ENCODE measurements around the gene EFHB.

Gene EFHB

GRCh38 chr3:19946832-19947548 lies 13.0 kb upstream of the EFHB start, which contains the start of gene RAB5A:
Gene RAB5A, plus strand, starts transcription at chr3:19947097. Its CDS starts 3,802 bp downstream, at chr3:19950899.
- in situ Hi-C loops (cut with HindIII; ENCODE audit: low sequenced_read_pairs): no loop called here
- no peak for TF ChIP-seq CTCF (IDR thresholded peaks at IDR 0.05; ENCODE audit: low read depth, low read length, missing control alignments)
- peak; percentile 95 for DNase-seq (ENCODE audit: low read depth)
- peak within 1 kb of the TSS; percentile 91 for H3K4me3 ChIP-seq (ENCODE audit: low read depth, low read length)

- DNase-seq (ENCODE audit: low read depth): no peak
- no peak for TF ChIP-seq CTCF (IDR thresholded peaks at IDR 0.05; ENCODE audit: low read depth, low read length, missing control alignments)
- in situ Hi-C loops (cut with HindIII; ENCODE audit: low sequenced_read_pairs): no loop called here
- H3K4me3 ChIP-seq (ENCODE audit: low read depth, low read length): peak overlapping the region; percentile 91
Measured at GRCh38 chr3:19945969-19946831, 12.2 kb upstream of the EFHB start.

GRCh38 chr3:19945534-19945933 lies 11.5 kb upstream of the EFHB start:
- no peak for TF ChIP-seq CTCF (IDR thresholded peaks at IDR 0.05; ENCODE audit: low read depth, low read length, missing control alignments)
- in situ Hi-C loops (cut with HindIII; ENCODE audit: low sequenced_read_pairs): no loop called here
- no peak overlapping the region for H3K4me3 ChIP-seq (ENCODE audit: low read depth, low read length)
- no peak for DNase-seq (ENCODE audit: low read depth)

GRCh38 chr3:19940643-19941042 lies 6.6 kb upstream of the EFHB start:
- TF ChIP-seq CTCF (IDR thresholded peaks at IDR 0.05; ENCODE audit: low read depth, low read length, missing control alignments): no peak
- H3K4me3 ChIP-seq (ENCODE audit: low read depth, low read length): no peak overlapping the region
- in situ Hi-C loops (cut with HindIII; ENCODE audit: low sequenced_read_pairs): loop anchor here (5.0 kb wide), 1 partner anchor 53 kb away; no protein-coding TSS in a partner anchor
- no peak for DNase-seq (ENCODE audit: low read depth)

- TF ChIP-seq CTCF (IDR thresholded peaks at IDR 0.05; ENCODE audit: low read depth, low read length, missing control alignments): no peak
- no peak overlapping the region for H3K4me3 ChIP-seq (ENCODE audit: low read depth, low read length)
- DNase-seq (ENCODE audit: low read depth): no peak
- in situ Hi-C loops (cut with HindIII; ENCODE audit: low sequenced_read_pairs): no loop called here
Measured at GRCh38 chr3:19938295-19938627, 4.2 kb upstream of the EFHB start.

GRCh38 chr3:19937459-19938294 lies 3.7 kb upstream of the EFHB start:
- no peak for DNase-seq (ENCODE audit: low read depth)
- H3K4me3 ChIP-seq (ENCODE audit: low read depth, low read length): no peak overlapping the region
- TF ChIP-seq CTCF (IDR thresholded peaks at IDR 0.05; ENCODE audit: low read depth, low read length, missing control alignments): no peak
- in situ Hi-C loops (cut with HindIII; ENCODE audit: low sequenced_read_pairs): no loop called here

All from astrocyte of the cerebellum (primary cell).